Muscle layer of colon (tissue), 2 donors: ENCODE data around the gene KRTAP10-3.
"Not testable (repeated sequence)": the region's sequence is repeated elsewhere in the genome, so short reads cannot be mapped to it uniquely, and the experiment has no call there.

Source experiments
- H3K27ac ChIP-seq: one replicate; pipeline ENCODE4 v1.7.0; 2013; ENCODE audit warnings: low read depth, mild to moderate bottlenecking, low read length, moderate library complexity
- H3K27me3 ChIP-seq, 2 donors: one replicate each; pipeline ENCODE4 v1.7.0; 2013; ENCODE audit warnings: low read length in 2 of 2, mild to moderate bottlenecking in 2 of 2; ENCODE audit not compliant: insufficient read depth in 2 of 2, control insufficient read depth in 1 of 2
- H3K36me3 ChIP-seq: one replicate; pipeline ENCODE4 v1.7.0; 2013; ENCODE audit warnings: mild to moderate bottlenecking, low read length; ENCODE audit not compliant: insufficient read depth
- H3K4me1 ChIP-seq: one replicate; pipeline ENCODE4 v1.7.0; 2013; ENCODE audit warnings: mild to moderate bottlenecking, low read length; ENCODE audit not compliant: insufficient read depth
- H3K4me3 ChIP-seq, 2 donors: one replicate each; pipeline ENCODE4 v1.7.0; 2013; ENCODE audit warnings: low read length in 2 of 2, low read depth in 1 of 2, mild to moderate bottlenecking in 1 of 2, moderate library complexity in 1 of 2
- H3K9ac ChIP-seq: one replicate; pipeline ENCODE4 v1.7.0; 2013; ENCODE audit warnings: low read length
- H3K9me3 ChIP-seq: one replicate; pipeline ENCODE4 v1.7.0; 2013; ENCODE audit warnings: mild to moderate bottlenecking, low read length
- donor health status: abdominal sarcoma.
- donor health status: Adenocarcinoma of cecum.

The KRTAP10-3 gene

GRCh38 chr21:44585892-44586291, 27.3 kb upstream of the KRTAP10-3 start:
- Histone ChIP-seq H3K4me1 (no peaks in the 10 kb centered on the region), H3K27ac (no peak overlapping the region), H3K9me3 (peaks cover 7% of the 10 kb centered on the region), H3K4me3 (no peak overlapping the region), H3K27me3 (peaks cover 0 to 24% of the 10 kb centered on the region in 2 donors), H3K9ac (no peak overlapping the region), H3K36me3 (no peaks in the 10 kb centered on the region)

- H3K4me1 ChIP-seq = no peaks in the 10 kb centered on the region
- no peak overlapping the region for H3K9ac ChIP-seq
- H3K27ac ChIP-seq = no peak overlapping the region
- peaks cover 0 to 15% of the 10 kb centered on the region in 2 donors for H3K27me3 ChIP-seq
- no peak overlapping the region for H3K4me3 ChIP-seq
- peaks cover 7% of the 10 kb centered on the region for H3K9me3 ChIP-seq
- no peaks in the 10 kb centered on the region for H3K36me3 ChIP-seq
Observed at GRCh38 chr21:44583800-44584147, 25.2 kb upstream of the KRTAP10-3 start.

- Histone ChIP-seq H3K27me3 (peaks cover 0 to 15% of the 10 kb centered on the region in 2 donors), H3K4me1 (no peaks in the 10 kb centered on the region), H3K4me3 (no peak overlapping the region), H3K27ac (no peak overlapping the region), H3K9me3 (peaks cover 7% of the 10 kb centered on the region), H3K36me3 (no peaks in the 10 kb centered on the region), H3K9ac (no peak overlapping the region)
Observed at GRCh38 chr21:44583089-44583799, 24.6 kb upstream of the KRTAP10-3 start.

- H3K9ac ChIP-seq = no peak overlapping the region
- H3K27me3 ChIP-seq = peaks cover 0 to 15% of the 10 kb centered on the region in 2 donors
- H3K27ac ChIP-seq = no peak overlapping the region
- peaks cover 7% of the 10 kb centered on the region for H3K9me3 ChIP-seq
- no peaks in the 10 kb centered on the region for H3K36me3 ChIP-seq
- no peaks in the 10 kb centered on the region for H3K4me1 ChIP-seq
- no peak overlapping the region for H3K4me3 ChIP-seq
Observed at GRCh38 chr21:44582055-44582454, 23.5 kb upstream of the KRTAP10-3 start.

GRCh38 chr21:44581158-44581557, 22.6 kb upstream of the KRTAP10-3 start:
- no peaks in the 10 kb centered on the region for H3K4me1 ChIP-seq

GRCh38 chr21:44580231-44580821, 21.7 kb upstream of the KRTAP10-3 start, which contains the start of gene KRTAP10-5:
Gene KRTAP10-5 (minus strand): TSS chr21:44580604. CDS start chr21:44580578, 26 bp downstream.
- not testable (repeated sequence) for H3K4me3 ChIP-seq, H3K27me3 ChIP-seq, H3K9ac ChIP-seq, H3K4me1 ChIP-seq, H3K27ac ChIP-seq, H3K36me3 ChIP-seq, H3K9me3 ChIP-seq

More at GRCh38 chr21:44581158-44581557, 22.6 kb upstream of the KRTAP10-3 start:
- no peak overlapping the region for H3K9ac ChIP-seq
- no peak overlapping the region for H3K4me3 ChIP-seq
- peaks cover 7% of the 10 kb centered on the region for H3K9me3 ChIP-seq
- no peak overlapping the region for H3K27ac ChIP-seq
- H3K27me3 ChIP-seq = peaks cover 0 to 15% of the 10 kb centered on the region in 2 donors
- H3K36me3 ChIP-seq = no peaks in the 10 kb centered on the region

GRCh38 chr21:44579833-44580144, 21.2 kb upstream of the KRTAP10-3 start:
- Histone ChIP-seq H3K4me3 (no peak overlapping the region), H3K27ac (no peak overlapping the region), H3K9ac (no peak overlapping the region), H3K9me3 (peaks cover 7% of the 10 kb centered on the region), H3K36me3 (no peaks in the 10 kb centered on the region), H3K27me3 (peaks cover 0 to 7% of the 10 kb centered on the region in 2 donors), H3K4me1 (no peaks in the 10 kb centered on the region)

GRCh38 chr21:44579056-44579832, 20.6 kb upstream of the KRTAP10-3 start:
- Histone ChIP-seq H3K9ac (no peak overlapping the region), H3K9me3 (peaks cover 7% of the 10 kb centered on the region), H3K36me3 (no peaks in the 10 kb centered on the region), H3K27ac (no peak overlapping the region), H3K4me3 (no peak overlapping the region), H3K27me3 (peaks cover 0 to 7% of the 10 kb centered on the region in 2 donors), H3K4me1 (no peaks in the 10 kb centered on the region)

- Histone ChIP-seq H3K36me3 (no peaks in the 10 kb centered on the region), H3K27me3 (peaks cover 0 to 7% of the 10 kb centered on the region in 2 donors), H3K9ac (no peak overlapping the region), H3K27ac (no peak overlapping the region), H3K9me3 (peaks cover 7% of the 10 kb centered on the region), H3K4me1 (no peaks in the 10 kb centered on the region), H3K4me3 (no peak overlapping the region)
Observed at GRCh38 chr21:44578371-44579055, 19.9 kb upstream of the KRTAP10-3 start.

GRCh38 chr21:44576025-44576420, 17.4 kb upstream of the KRTAP10-3 start:
- H3K36me3 ChIP-seq = no peaks in the 10 kb centered on the region
- H3K27ac ChIP-seq = no peak overlapping the region
- H3K9me3 ChIP-seq = no peaks in the 10 kb centered on the region
- peaks cover 0 to 7% of the 10 kb centered on the region in 2 donors for H3K27me3 ChIP-seq
- no peak overlapping the region for H3K9ac ChIP-seq
- H3K4me3 ChIP-seq = no peak overlapping the region
- H3K4me1 ChIP-seq = no peaks in the 10 kb centered on the region

GRCh38 chr21:44575307-44576024, 16.9 kb upstream of the KRTAP10-3 start:
- Histone ChIP-seq H3K9me3 (no peaks in the 10 kb centered on the region), H3K36me3 (no peaks in the 10 kb centered on the region)

More at GRCh38 chr21:44575307-44576024, 16.9 kb upstream of the KRTAP10-3 start:
- Histone ChIP-seq H3K4me3 (no peak overlapping the region), H3K4me1 (no peaks in the 10 kb centered on the region), H3K27me3 (peaks cover 0 to 7% of the 10 kb centered on the region in 2 donors), H3K9ac (no peak overlapping the region), H3K27ac (no peak overlapping the region)
